Erythroblast (primary cell): ENCODE data around the gene OCA2.

ENCODE experiments used
- GATA1 ChIP-seq: IDR thresholded peaks from 2 replicates; pipeline ENCODE4 v1.6.1; 2011; ENCODE audit warnings: low read depth, mild to moderate bottlenecking, control low read depth, low read length, moderate library complexity
- POLR2A ChIP-seq: IDR thresholded peaks from 2 replicates; pipeline ENCODE4 v1.6.1; 2011; ENCODE audit warnings: mild to moderate bottlenecking, low read length

DNA sequence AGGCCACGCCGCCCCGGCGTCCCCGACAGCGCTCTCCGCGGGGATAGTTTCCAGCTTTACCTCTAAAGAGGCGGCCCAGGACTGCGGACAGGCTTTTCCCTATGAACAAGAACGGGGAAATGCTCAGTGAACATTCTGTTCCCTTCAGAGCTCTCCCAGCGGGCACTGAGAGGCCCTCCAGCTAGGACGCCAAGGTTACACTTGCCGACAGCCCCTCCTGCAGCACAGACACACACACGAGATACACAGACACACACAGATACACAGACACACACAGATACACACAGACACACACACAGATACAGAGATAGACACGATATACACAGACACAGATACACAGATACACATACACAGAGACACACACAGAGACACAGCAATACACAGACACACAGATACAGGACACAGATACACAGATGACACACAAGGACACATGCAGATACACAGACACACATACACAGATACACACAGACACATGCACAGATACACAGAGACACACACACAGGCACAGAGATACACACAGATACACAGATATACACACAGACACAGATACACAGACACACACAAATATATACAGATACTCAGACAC lies 533 bp upstream of the OCA2 start:
- TF ChIP-seq POLR2A (no peak), GATA1 (no peak)
